NCI-H526 (cell line): Measurements from ENCODE around the gene UQCC2.
A peak's percentile ranks its signal among the peaks of the same experiment; 100 is the strongest.

Experiments
- DNase-seq, 2 experiments: peaks; one replicate each; lab custom pipeline; 2025; lab: John Stamatoyannopoulos, UW

The UQCC2 gene

DNA sequence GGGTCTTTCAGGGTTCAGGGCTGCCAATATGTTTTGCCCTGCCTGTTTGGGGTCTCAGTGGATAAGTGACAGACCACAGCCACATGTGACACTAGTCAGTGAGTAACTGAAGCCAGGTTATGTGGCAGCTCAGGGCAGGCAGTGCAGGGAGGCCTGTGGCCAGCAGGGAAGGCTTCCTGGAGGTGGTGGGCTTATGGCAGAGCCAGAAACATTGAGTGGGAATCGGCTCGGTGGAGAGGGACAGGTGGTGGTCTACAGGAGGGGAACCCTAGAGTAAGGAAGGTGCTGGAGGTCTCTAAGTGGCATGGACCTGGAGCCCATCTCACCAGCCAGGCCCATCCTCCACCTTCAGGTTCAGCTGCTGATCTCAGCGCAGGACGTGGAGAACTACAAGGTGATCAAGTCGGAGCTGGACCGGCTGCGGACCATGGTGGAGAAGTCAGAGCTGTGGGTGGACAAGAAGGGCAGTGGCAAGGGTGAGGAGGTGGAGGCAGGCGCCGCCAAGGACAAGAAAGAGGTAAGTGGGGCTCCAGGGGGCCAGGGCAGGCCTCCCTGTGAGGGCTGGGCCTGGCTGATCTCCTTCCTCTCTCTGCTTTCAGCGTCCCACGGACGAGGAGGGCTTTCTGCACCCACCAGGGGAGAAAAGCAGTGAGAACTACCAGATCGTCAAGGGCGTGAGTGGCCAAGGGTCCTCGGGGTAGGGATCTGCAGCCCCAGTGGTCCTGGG lies 34.9 kb downstream of the UQCC2 start:
- DNase-seq, result no peak

DNA sequence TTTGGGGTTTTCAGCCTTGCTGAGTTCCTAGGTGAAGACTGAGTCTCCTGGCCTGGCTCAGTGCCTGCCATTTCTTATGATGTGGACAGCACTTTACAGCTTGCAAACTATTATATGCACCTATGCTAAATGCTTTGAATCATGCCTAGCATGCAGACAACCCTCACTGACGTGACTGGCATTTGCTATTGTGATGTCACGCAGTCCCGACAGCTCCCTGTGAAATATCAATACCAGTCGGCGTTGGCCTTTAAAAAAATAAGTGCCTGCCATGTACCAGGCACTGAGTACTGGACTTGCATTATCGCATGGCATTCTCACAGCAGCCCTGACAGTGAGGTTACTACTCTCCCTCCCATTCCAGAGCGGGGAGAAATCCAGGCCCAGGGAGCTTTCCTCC lies 35.5 kb downstream of the UQCC2 start:
- DNase-seq, result no peak

DNA sequence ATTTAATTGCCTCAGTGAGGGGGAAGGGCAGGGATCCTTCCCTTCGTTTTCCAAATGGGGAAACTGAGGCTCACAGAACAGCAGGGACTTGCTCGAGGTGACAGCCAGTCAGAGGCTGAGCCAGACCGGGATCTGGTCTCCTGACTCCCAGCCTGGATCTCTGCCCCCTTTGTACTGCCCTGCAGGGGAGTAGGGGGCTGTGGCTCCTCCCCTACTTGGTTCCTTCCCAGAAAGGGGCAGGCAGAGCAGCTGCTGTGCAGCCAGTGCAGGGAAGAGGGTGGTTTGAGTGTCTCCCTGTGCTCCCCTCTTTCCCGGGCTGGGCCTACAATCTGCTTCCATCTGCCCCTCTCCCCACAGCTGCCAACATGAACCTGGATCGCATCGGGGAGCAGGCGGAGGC lies 37.6 kb downstream of the UQCC2 start:
- no peak for DNase-seq

DNA sequence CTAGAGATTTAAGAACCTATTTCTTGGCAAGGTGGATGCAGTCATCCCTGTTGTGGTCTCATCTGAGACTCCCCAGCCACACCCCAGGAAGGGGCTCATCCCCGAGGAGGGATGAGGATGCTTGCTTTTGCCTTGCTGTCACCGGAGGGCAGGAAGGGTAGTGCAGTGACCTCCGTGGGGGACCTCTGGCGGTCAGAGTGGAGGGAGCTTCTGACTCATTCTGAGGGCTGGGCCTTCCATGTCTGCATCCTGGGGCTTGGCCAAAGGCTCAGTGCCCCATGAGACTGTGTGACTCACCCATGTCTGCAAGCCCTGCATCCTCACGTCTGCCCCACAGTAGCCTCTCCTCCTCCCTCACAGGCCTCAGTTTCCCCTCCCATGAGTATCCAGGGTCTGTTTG lies 38.7 kb downstream of the UQCC2 start:
- DNase-seq, result no peak

DNA sequence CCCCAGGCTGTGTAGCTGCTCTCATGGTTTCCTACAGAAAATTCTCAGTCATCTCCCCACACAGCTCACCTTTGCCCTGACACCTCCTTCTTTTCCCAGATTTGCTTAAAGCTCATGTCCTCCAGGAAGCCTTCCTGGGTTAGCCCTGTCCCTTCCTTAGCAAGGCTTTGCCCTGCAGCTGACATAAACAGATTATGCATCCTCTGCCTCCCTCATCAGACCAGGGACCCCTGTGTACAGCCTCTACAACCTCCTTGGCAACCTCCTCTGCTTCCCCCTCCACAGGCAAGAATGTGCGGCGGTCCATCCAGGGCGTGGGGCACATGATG lies 39.8 kb downstream of the UQCC2 start:
- DNase-seq, result no peak

DNA sequence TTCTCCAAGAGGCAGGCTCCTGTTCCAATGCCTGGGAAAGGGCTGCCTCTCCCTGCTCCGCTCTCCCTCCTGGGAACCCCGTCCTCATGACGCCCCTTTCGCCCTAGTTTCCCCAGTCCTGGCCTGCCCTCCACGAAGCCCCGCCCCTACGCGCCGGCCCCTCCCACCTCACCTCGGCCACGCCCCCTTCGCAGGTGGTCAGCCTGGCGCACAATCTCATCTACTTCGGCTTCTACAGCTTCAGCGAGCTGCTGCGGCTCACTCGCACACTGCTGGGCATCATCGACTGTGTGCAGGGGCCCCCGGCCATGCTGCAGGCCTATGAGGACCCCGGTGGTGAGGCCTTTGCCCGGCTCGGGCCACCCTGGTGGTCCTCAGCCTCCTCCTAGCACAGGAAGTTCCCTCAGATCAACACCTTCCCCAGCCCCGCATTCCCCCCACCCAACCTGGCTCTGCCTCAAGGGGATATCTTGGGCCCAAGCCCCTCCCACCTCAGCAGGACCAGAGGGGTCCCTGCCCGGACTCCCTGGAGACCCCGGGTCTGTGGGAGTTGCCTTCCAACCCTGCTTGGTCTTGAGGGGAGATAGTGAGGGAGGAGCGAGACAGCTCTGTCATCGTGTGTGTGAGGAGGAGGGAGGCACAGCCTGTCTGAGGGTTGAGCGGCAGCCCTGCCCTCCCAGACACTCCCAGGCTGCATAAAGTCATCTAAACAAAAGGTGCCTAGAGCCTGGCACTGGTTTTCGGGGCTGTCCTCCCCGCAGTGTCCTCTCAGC lies 40.3 kb downstream of the UQCC2 start:
- DNase-seq, result no peak

DNA sequence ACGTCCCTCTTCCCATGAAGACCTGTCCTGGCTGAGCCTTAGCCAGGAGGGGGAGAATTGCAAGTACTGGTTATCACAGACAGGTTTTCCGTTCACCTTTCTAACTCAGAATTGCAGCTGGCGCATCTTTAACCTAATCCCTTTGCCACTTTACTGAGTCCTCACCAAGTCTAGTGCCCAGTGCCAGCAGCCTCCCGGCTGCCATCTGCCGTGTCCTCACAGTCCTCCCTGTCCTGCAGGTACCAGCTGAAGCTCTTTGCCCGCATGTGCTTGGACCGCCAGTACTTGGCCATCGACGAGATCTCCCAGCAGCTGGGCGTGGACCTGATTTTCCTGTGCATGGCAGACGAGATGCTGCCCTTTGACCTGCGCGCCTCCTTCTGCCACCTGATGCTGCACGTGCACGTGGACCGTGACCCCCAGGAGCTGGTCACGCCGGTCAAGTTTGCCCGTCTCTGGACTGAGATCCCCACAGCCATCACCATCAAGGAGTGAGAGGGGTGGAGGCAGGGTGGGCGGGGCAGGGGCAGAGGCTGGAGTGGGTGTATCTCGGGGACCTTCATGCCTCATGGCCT lies 41.3 kb downstream of the UQCC2 start:
- DNase-seq, result no peak

DNA sequence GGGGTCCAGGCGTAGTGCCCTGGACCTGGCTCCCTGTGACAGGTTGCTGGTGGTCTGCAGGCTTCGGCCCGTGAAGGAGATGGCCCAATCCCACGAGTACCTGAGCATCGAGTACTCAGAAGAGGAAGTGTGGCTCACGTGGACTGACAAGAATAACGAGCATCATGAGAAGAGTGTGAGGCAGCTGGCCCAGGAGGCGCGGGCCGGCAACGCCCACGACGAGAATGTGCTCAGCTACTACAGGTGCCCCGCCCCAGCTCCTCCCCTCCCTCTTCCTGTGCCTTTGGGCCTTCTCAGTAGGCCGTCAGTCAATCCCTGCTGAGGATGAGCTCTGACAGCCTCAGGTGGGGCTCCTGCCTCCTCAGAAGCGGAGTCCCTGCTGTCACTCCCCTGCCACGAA lies 42.6 kb downstream of the UQCC2 start:
- DNase-seq, result peak in 1 of 2 experiments; percentile 50

DNA sequence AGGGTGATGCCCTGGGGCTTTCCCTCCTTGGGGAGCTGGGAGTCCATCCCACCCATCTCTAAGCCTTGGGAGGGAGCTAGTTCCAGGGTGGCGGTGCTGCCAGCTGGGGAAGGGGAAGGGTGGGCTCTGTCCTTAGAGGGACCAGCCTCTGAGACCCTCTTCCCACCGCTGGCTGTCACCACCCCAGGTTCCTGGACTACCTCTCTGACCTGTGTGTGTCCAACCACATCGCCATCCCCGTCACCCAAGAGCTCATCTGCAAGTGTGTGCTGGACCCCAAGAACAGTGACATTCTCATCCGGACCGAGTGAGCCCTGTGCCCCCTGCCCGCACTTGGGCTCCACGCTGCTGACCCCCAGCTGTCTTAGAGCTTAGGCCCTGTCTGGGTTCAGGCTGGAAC lies 43.2 kb downstream of the UQCC2 start:
- no peak for DNase-seq

DNA sequence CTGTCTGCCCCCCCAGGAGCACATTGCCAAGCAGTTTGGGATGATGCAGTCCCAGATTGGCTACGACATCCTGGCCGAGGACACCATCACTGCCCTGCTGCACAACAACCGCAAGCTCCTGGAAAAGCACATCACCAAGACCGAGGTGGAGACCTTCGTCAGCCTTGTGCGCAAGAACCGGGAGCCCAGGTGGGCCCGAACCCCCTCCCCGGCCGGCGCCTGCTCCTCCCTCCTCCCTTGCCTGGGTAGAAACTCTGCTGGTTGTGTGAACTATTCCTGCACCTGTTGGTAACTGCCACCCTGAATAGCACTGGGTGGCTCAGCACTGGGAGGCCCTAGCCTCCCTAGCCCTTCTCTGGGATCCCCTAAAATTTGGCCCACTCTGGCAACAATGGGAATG lies 43.7 kb downstream of the UQCC2 start:
- DNase-seq, result no peak

DNA sequence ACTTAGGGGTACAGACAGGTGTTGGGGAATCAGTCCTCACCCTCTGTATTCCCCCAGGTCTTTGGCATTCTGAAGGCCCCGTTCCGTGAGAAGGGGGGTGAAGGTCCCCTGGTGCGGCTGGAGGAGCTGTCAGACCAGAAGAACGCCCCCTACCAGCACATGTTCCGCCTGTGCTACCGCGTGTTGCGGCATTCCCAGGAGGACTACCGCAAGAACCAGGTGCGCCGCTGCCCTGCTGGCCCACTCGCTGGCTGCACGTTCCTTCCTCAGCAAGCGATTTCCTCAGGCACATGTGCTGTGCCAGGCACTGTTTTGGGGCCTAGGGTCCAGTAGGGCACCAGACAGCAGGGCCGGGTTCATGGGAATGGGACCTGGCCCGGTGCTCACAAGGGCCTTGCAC lies 44.4 kb downstream of the UQCC2 start:
- no peak for DNase-seq

DNA sequence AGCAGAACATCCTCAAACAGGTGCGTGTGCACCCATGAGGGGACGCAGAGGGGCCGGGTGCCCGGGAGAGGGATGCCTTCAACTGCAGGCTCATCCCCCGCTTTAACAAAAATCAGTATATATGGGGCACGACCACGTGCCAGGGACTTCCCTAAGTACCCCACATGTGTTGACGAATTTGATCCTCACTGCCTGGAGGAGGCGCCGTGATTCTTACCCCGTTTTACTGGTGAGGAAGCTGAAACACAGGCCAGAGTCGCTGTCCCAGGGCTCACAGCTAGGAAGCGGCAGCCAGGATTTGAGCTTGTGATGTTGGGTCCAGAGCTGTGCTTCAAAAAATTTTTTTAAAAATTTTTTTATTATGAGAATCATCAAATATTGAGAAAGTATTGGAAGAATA lies 45.5 kb downstream of the UQCC2 start:
- DNase-seq, result no peak

DNA sequence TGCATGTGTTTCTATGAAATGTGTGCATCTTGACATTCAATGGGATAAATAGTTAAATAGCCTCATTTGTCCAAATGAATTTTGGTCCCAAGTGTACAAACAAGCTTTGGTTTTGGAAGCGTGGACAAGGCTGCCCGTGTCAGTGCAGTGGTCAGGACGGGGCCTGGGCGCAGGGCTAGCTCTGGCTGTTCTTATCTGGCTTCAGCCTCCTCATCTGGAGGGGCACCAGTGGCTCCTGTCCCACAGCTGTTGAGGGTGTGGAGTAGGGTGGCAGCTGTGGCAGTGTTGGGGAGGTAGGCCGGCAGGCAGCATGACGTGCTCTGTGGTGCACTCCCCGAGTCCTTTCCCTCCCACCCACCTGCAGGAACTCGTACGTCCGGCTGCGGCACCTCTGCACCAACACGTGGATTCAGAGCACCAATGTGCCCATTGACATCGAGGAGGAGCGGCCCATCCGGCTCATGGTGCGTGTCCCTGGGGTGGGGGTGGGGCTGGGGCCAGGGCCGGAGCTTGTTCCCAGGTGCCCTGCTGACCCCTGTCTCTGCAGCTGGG lies 46.9 kb downstream of the UQCC2 start:
- DNase-seq, result no peak

DNA sequence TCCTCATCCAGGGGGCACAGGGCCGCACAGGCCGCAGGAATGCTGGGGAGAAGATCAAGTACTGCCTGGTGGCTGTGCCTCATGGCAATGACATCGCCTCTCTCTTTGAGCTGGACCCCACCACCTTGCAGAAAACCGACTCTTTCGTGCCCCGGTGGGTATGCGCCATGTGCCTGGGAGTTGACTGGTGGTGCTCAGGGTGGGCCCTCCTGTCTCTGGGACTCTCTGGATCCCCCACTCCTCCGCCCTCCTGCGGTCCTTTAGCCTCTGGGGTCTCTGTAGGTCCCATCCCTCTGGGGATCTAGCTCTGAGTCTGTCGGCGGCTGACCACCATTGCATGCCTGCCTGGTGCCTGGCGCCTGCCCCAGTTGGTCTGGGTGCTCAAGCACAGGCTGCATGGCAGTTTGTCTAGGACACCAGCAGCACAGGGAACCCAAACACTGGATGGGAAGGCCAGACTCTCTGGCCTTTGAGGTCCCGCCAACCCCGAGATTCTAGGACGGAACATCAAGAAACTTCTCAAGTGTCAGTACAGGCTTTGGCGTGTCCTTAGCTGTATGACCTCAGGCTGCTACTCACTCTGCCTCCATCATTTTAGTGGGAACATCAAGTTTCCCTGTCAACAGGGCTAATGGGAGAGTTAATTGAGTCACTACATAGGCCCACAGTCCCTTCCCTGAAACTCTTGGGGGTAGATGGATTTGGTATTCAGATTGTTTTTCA lies 47.6 kb downstream of the UQCC2 start:
- no peak for DNase-seq

DNA sequence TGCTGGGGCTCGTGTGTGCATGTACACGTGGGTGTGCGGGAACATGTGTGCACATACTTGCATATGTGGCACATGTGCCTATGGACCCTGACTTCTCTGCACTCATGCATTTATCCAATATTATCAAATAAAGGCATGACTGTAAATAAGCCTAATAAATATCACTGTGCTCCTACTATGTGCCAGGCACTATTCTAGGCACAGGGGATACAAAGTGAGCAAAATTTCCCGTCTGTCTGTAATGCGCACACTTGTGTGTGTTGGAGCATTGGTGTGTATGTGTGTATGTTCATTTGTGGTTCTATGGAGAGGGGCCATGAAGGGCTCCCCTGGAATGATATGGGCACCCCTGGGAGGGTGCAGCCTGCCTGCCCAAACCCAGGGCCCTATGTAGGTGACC lies 48.5 kb downstream of the UQCC2 start:
- no peak for DNase-seq

DNA sequence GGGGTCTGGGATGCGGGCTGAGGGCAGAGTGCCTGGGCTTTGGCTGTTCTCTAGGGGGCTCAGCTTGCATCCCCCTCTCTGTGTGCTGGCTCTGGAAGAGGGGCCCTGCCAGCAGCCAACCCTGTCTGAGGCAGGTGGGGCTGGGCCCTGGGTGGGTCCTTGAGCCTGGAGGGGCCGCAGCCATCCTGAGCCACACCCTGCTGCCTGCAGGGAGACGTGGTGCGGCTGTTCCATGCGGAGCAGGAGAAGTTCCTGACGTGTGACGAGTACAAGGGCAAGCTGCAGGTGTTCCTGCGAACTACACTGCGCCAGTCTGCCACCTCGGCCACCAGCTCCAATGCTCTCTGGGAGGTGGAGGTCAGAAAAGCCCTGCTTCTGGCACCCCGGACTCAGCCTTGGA lies 49.2 kb downstream of the UQCC2 start:
- no peak for DNase-seq

DNA sequence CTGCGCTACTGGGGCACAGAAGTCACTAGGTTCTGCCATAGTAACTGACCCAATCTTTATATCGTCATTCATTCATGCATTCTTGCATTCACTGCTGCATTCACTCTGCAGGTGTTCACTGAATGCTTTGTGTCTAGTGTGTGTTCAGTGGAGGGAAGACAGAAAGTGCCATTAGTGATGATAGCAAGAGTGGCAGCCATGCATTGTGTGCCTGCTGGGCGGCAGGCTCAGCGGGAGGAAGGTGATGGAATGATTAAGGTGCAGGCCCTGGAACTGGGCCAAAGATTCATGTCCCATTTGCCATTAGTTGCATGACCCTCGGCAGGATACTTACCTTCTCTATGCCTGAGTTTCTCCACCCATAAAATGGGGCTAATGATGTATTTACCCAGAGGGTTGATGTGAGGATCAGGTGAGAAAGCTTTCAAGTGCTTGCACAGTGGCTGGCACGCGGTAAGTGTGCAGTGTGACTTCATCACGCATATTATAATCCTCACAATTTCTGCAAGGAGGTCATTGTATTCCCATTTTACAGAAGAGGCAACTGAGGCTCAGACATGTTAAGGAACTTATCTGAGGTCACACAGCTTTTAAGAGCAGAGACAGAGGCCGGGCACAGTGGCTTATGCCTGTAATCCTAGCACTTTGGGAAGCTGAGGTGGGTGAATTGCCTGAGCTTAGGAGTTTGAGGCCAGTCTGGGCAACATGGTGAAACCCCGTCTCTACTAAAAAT lies 50.2 kb downstream of the UQCC2 start:
- no peak for DNase-seq

DNA sequence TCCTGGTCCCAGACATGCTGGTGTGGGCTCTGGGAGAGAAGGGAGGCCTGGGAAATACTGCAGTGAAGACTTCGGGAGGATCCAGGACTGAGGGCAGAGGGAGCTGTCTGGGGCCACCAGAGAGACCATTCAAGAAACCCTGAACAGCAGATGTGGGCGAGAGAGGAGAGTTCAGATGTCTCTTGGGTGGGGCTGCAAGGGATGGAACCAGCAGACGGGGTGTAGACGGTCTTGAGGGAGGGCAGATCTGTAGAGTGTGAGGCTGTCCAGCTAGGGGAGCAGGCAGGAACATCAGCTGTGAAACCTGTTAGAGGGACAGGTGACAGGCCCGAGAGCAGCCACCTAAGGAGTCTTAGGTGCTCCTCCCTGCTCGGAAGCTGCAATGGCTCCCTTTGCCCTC lies 51.5 kb downstream of the UQCC2 start:
- DNase-seq, result no peak

DNA sequence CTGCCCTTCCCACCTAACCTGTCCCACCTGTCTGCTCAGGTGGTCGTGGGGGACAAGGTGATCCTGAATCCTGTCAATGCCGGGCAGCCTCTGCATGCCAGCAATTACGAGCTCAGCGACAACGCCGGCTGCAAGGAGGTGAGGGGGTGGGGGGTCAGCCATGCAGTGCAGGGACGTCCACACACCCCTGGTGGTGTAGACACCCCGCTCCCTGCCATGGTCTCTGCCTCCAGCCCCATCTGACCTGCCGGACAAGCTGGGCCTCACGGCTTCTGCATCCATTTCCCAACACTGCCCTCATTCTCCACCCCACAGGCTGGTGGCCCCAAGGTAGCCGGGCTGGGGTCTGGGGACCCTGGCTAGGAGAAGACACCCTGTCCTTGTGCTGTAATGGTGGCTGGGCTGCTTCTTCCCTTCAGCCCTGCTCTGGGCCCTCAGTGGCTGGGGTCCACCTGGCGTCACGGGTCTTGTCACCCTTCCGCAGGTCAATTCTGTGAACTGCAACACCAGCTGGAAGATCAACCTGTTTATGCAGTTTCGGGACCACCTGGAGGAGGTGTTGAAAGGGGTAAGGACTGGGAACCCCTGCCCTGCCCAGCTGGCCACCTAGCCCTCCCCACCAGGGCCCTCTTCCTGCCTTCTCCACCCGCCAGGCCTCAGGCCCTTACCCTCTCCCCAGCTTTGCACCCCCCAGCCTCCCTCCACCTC lies 52.4 kb downstream of the UQCC2 start:
- DNase-seq, result no peak

DNA sequence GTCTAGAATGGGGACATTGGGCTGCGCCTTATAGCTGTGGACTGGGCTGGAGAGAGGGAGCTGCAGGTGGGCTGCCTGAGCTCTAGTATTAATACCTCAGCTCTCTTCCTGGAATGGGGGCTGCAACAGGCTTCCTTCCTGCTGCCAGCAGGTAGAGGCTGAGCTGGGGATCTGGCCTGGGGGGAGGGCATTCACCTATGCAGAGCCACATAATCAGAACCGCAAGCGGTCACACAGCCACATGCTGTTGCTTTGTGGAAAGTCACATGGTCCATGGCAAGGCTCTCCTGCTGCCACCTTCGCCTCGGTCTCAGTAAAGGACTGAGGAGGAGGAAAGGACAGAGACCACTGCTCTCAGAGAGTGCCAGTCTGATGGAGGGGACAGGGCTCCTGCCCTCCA lies 54.7 kb downstream of the UQCC2 start:
- no peak for DNase-seq

DNA sequence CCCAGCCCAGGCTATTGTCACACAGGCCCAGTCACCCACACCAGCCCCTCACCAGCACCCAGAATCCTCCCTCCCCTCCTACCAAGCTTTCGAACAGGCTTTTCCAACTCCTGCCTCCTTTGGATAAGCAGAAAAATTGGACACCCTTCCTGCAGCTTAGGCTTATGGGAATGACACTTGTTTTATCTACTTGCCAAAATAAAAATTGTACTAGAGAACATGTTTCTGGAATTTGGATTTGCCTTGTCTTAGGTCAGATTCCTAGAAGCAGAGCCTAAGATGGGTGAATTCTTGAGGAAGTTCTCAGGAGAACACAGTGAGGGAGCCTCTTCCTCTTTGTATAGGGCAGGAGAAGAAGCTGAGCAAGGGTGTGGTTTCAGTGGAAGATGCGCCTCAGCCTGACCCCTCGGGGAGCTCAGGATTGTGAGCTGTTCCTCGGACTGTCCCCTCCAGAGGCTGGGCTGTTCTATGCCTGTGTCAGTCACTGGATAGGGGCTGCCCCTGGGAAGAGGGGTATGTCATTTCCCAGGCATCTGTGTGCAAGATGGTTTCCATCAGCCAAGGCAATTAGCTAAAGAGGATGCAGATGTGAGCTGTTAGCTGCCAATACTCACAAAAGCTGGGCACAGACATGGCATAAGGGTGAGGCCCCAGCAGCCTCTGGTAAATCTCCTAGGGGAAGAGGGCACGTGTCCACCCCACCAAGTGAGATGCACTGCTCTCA lies 56.5 kb downstream of the UQCC2 start:
- no peak for DNase-seq
